Gastrocnemius medialis (tissue), 4 donors: ENCODE data around the gene ADIG.

Experiments
- POLR2A ChIP-seq, 2 donors: fragments of 450-650 bp; IDR thresholded peaks; one replicate each; pipeline ENCODE4 v1.6.1; 2017; ENCODE audit warnings: antibody characterized with exemption in 2 of 2, mild to moderate bottlenecking in 2 of 2, moderate library complexity in 2 of 2
- TF ChIP-seq, protein P1 (sequence below), 5 experiments: fragments of 450-650 bp in 3 of 5; fragments of 200-600 bp in 2 of 5; sonication (generic) in 2 of 5; IDR thresholded peaks in 4 of 5; conservative IDR thresholded peaks in 1 of 5; 1 replicate in 4 of 5; 2 replicates in 1 of 5; pipeline ENCODE4 v1.5.1; 2016 to 2019; ENCODE audit warnings: antibody characterized with exemption in 5 of 5, mild to moderate bottlenecking in 3 of 5, moderate library complexity in 3 of 5

DNA sequence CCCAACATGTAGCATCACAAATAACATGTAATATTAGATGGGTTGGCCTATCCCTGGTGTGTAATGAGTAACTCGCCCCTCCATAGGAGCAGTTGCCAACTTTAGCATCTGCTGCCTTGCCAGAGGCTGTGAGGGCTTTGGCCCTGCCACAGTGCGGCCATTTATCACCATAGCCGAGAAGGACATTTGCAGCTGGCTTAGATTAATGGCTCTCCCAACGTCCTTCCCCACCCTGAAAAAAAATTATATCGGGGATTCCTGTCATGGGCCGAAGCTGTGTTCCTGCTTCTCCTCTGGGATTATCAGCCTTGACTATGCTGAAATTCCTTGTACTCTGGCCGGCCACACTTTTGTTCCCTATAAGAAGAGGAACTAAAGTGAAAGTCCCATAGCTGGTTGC, 7.6 kb upstream of the ADIG start:
- TF ChIP-seq, protein P1, sequence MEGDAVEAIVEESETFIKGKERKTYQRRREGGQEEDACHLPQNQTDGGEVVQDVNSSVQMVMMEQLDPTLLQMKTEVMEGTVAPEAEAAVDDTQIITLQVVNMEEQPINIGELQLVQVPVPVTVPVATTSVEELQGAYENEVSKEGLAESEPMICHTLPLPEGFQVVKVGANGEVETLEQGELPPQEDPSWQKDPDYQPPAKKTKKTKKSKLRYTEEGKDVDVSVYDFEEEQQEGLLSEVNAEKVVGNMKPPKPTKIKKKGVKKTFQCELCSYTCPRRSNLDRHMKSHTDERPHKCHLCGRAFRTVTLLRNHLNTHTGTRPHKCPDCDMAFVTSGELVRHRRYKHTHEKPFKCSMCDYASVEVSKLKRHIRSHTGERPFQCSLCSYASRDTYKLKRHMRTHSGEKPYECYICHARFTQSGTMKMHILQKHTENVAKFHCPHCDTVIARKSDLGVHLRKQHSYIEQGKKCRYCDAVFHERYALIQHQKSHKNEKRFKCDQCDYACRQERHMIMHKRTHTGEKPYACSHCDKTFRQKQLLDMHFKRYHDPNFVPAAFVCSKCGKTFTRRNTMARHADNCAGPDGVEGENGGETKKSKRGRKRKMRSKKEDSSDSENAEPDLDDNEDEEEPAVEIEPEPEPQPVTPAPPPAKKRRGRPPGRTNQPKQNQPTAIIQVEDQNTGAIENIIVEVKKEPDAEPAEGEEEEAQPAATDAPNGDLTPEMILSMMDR (IDR thresholded peaks at IDR 0.05 in 4 of 5, conservative IDR thresholded peaks at IDR 0.05 in 1 of 5): no peak
- TF ChIP-seq POLR2A (IDR thresholded peaks at IDR 0.05): no peak
